Hypothalamus (tissue), 51 donors: Measurements from ENCODE around the gene SPOP.
"Not testable (repeated sequence)": the region's sequence is repeated elsewhere in the genome, so short reads cannot be mapped to it uniquely, and the experiment has no call there.

Experiments used
- DNase-seq, 51 donors: peaks; one replicate each; lab custom pipeline; 2025; lab: John Stamatoyannopoulos, UW

The SPOP gene

DNA sequence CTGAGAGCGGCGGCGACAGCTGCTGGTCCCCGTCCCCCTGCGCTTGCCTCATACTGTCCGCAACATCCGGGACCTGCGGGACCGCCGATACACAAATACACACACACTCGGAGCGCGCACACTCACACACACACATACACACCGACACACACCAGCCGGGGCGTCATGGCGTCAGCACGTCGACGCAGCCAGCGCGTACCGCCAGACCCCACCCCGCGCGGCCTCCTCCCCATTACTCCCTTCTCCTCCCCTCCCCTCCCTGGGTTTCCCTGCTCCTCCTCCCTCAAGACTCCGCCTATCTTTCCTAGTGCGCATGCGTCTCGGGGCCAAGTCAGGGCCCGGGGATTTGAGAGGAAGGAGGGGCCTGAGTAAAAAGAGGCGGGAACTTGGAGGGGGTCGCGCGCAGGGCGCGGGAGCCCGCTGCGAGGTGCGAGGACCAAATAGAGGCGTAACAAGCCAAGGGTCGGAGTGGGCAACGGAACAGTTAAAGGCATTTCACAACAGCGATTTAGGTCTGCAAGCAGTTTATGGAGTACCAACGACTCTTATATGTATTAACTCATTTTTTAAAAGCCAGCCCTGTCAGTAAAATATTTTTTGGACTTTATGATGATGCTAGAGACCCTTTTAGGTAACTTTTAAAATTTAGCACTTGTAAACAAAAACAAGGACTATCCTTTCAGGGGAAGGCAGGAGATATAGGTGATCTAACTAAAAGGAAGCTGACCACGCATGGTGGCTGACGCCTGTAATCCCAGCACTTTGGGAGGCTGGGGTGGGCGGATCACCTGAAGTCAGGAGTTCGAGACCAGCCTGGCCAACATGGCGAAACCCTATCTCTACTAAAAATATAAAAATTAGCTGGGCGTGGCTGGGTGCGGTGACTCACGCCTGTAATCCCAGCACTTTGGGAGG, at the start of gene SPOP:
SPOP (minus strand) TSS at position 165 of the 915 bp plus-strand sequence. CDS start 55,287 bp downstream, outside the sequence.
- peak; percentile 88 to 99 (median 98) for DNase-seq

GRCh38 chr17:49727380-49727779, 49.5 kb upstream of the SPOP start:
- no peak for DNase-seq

GRCh38 chr17:49725452-49726130, 47.7 kb upstream of the SPOP start:
- DNase-seq = no peak

DNA sequence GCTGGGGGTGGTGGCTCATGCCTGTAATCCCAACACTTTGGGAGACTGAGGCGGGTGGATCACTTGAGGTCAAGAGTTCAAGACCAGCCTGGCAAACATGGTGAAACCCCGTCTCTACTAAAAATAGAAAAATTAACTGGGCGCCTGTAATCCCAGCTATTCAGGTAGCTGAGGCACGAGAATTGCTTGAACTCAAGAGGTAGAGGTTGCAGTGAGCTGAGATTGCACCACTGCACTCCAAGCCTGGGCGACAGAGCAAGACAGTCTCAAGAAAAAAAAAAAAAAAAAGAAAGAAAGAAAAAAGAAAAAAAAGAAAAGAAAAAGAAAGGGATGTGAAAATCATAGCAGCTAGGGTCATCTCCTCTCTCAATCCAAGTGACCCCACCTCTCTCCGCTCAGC, 46.7 kb upstream of the SPOP start:
- not testable (repeated sequence) for DNase-seq

- DNase-seq = no peak
Measured at GRCh38 chr17:49723423-49723822, 45.5 kb upstream of the SPOP start.

- no peak for DNase-seq
Measured at GRCh38 chr17:49722066-49722465, 44.2 kb upstream of the SPOP start.

DNA sequence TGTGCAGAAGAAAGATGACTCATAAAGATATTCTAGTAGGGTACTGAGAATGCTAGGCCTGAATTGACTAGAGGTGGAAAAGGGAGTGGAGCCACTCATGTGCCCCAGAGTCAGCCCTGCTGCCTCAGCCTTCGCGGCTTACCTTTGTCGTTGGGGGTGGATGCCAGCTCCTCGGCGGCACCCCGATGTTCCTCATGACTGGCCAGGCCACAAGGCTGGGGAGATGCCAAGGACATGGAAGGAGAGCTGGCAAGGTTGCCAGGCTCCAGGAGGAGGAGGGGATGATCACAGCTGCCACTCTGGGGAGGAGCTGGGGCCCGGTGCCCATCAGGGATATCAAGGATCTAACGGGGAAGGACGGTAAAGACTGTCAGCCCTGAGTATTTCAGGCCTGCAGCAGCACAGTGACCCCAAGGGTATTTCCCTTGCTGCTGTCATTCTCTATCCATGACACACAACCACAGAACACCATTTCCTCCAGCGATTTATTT, 39.5 kb upstream of the SPOP start:
- DNase-seq = peak in 2 of 51 donors; percentile 8 to 13

GRCh38 chr17:49716668-49717364, 38.9 kb upstream of the SPOP start:
- no peak for DNase-seq

DNA sequence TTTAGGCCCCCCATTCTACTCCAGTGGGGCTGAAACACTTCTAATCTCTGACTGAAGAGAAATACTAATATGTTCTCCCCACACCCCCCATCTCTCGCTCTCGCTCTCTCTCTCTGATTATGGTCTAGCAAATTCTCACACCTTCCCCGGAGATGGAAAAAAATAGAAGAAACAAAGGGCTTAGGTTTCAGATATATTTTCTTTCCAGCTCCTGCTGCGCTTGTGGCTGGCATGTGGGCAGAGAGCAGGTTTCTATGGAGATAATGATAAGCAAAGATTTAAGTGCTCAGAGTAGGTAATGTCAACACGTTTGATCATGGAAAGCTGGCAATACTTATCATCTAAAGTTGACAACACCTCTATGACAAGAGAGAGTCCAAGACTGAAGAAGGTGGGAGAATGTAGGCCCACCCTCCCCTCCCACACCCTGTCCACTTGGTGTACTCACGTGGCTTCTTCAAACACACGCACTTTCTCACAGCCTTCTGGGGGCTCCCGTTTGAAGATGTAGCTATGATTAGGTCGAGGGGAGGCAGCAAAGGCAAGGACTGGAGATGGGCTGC, 37.9 kb upstream of the SPOP start:
- peak in 1 of 51 donors; percentile 42 for DNase-seq

GRCh38 chr17:49715216-49715615, 37.3 kb upstream of the SPOP start:
- DNase-seq = no peak

DNA sequence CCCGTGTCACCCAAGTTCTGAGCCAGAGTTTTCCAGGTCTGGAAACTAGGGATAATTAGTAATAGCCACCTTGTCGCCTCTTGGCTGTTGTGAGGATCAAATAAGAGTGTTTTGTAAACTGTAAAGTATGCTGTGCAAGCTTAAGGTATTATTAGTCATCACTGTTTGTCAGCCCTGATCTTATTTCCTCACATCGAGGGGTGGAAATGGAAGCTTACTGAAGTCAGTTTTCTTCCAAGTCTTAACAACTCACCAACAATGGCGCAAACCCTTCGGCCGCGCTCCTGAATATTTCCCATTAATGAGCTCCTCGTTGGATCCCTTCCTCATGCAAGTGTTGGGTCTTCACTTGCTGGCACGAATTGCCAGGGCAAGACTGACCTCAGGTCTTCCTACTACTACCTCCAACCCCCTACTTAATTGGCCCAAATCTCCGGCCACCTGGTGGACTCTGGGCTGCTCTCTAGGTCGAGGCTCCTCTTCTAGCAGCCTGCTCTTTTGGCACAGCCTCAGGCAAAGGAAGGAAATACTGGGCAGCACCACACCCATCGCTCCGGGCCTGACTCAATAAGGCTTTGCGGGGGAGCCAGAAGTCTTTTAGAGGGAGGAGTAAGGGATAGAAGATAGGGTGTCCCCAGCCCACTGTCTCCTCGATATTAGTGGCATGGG, 30.8 kb upstream of the SPOP start:
- DNase-seq = no peak

DNA sequence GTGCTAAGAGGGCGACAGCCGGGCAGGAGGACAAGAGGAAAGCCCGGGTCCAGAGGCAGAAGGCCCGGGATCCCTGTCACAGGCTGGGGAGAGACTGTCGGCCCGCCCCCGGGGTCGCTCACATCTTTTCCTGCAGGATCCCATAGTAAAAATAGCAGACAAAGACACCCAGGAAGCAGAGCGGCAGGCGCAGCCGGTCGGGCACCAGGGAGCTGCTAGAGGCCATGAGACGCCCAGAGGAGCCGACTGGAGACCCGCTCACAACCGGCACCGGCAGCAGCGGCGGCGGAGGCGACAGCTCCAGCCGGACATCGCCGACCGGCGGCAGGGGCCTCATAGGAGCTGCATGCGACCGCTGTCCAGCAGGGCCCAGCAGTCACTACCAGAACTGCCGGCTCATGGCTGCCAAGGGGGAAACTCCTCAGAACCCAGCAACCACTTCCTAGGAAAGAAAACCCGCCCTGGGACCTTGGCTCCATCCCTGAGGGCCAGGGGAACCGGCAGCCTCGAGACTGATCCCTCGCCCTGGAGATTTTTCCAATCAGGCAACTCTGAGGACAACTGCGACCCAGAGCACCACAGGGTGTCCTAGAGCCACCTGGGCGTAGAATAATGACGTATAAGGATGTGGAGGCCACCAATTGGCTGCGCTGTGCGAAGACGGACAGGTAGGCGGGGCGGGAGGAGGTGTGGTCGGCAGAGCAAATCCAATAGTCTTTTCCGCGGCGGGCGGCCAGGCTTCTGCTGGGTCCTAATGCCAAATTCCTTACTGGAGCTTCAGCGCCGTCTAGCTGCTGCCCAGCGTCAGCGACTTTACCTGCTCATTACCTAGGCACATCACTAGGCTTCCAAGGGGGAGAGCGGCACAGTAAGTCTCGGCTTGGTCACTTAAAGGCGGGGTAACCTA, 30.0 kb upstream of the SPOP start, which contains the start of gene SLC35B1:
SLC35B1 (minus strand) TSS at position 357 of the 907 bp plus-strand sequence; CDS start at position 226, 131 bp downstream.
- peak; percentile 72 to 99 (median 97) for DNase-seq

DNA sequence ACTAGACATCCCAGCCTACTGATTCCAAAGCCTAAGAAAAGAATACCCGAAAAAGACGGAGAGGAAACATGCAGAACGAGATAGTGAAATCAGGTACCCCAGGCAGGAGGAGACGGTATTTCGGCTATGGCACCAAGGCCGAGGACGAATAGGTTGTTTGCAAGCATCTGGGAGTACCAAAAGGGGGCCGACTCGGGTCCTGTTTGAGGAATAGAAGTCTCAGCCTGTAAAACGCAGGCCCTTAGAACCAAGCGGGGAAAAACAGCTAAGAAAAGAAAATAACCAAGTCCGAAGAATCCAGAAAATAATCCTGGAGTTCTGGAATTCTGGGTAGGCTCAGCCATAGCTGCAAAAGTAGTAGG, 29.3 kb upstream of the SPOP start:
- no peak for DNase-seq

DNA sequence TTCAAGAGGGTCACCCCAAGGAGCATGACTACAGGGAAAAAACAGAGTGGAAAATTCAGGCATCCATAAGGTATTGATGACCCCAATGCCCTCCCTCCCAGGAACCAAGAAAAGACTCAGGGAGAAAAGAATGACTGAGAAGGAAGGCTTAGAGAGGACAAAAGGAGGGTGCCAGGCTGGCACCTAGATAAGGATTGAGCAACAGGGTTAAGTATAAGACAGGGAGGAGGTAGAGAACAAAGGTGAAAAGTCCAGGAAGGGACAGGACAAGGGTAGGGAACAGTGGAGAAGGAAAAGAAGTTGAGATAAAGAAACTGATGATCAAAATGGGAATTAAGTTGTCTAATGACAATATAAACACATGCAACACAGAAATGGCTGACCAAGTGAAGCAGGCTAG, 27.4 kb upstream of the SPOP start:
- no peak for DNase-seq

DNA sequence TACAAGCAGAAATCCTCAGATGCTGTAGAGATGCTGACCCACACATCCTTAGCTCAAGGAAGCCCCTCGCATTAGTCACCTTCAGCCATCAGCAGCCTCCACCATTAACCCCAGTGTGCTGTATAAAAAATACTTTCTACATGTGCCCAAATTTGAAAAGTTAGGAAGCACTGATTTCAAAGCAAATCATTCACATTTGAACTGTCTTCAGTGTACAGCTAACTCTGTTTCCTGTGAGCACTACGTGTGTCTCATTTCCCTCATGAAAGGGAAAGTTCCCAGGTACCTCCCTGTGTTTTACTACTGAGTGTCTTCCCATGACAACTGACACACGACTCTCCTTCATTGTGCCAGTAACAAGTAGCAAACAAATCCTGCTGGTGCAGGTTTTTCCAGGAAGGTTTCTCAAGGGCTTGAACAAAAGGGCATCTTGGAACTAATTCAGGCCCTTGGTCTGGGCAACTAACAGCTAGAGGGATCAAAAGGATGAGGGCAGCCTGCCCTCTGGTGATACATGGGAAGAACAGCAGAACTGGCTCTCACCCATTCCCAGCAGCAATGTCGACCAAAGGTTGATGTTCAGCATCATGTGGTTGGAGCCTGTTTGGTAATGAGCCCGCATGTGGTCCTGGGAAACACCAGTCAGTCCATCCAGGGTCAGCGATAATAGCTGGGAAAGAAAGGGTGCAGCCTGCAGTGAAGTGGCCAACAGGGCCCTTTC, 25.8 kb upstream of the SPOP start:
- DNase-seq = peak in 23 of 51 donors; percentile 8 to 60 (median 31)

DNA sequence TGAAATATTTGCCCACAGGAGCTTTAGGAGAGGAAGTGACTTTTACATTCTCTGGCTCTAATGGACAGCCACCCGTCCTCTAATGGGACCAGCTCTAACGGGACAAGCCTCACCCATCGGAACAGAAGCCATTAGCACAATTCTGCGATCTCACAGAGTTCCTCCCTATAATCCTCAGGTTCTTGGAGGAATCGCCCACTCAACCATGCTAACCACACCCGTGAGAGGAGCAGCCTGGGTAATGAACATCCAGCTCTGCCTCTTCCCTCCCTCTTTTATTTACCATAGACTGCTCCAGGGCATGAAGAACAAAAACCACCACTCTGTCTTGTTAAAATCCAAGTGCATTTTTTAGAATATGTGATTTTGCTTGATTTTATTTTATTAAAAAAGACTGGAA, 23.1 kb upstream of the SPOP start:
- DNase-seq = peak in 1 of 51 donors; percentile 7

GRCh38 chr17:49699966-49700575, 22.2 kb upstream of the SPOP start:
- peak in 4 of 51 donors; percentile 12 to 30 (median 18) for DNase-seq

DNA sequence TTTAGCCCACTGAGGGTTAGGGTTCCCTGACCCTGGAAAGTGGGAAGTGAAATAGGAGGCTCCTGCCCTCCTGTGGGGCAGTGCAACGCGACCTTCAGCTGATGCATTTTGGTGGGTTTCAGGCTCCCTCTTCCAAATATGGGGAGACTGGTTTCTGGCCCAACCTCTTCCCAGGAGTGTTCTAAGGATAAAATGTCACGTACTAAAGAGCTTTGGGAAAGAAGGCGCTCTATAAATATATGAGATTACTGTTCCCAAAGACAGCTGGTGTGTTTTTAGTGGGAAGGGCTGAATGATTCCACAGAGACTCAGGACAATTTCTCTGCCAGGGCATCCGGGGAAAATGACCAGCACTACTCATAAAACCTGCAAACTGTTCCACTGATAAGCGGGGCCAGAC, 20.1 kb upstream of the SPOP start:
- no peak for DNase-seq
